Thyroid gland (tissue), 4 donors: ENCODE data around the gene TSC22D1. TPM values are rescaled to one million over a fixed set of nuclear protein-coding genes. Genes with fewer than 3 reads are reported as not detected.

Experiments used
- DNase-seq, 2 donors: peaks; one replicate each; pipeline ENCODE4 v3.0.0-alpha.2; 2019
- H3K27ac ChIP-seq, 3 donors: fragments of 200-600 bp; sonication (generic); 1 replicate in 2 of 3; 2 replicates in 1 of 3; pipeline ENCODE4 v1.5.1; 2016 to 2019; ENCODE audit warnings: mild to moderate bottlenecking in 1 of 3, moderate library complexity in 1 of 3
- H3K27me3 ChIP-seq: fragments of 200-600 bp; sonication (generic); one replicate; pipeline ENCODE4 v1.5.1; 2019
- H3K36me3 ChIP-seq, 2 donors: fragments of 200-600 bp; sonication (generic); one replicate each; pipeline ENCODE4 v1.5.1; 2016 to 2019
- H3K4me1 ChIP-seq, 2 donors: fragments of 200-600 bp; sonication (generic); one replicate each; pipeline ENCODE4 v1.5.1; 2017 to 2019
- H3K4me3 ChIP-seq, 3 donors: fragments of 200-600 bp; sonication (generic); replicated peaks in 1 of 3; 1 replicate in 2 of 3; 2 replicates in 1 of 3; pipeline ENCODE4 v1.5.1; 2016; ENCODE audit warnings: mild to moderate bottlenecking in 1 of 3
- H3K9me3 ChIP-seq: fragments of 200-600 bp; sonication (generic); one replicate; pipeline ENCODE4 v1.5.1; 2017
- POLR2A ChIP-seq, 2 donors: fragments of 450-650 bp; IDR thresholded peaks; one replicate each; pipeline ENCODE4 v1.6.1; 2017; ENCODE audit warnings: antibody characterized with exemption in 2 of 2, mild to moderate bottlenecking in 2 of 2, moderate library complexity in 1 of 2
- WGBS, 2 donors: methylation state at CpG; one replicate each; pipeline ENCODE4 v1.1.5; 2017; 5-methylcytosine and 5-hydroxymethylcytosine counted together
- intact Hi-C: fragments of 100-400 bp; cut with DNase I; formaldehyde crosslinking; loops from one replicate; pipeline ENCODE4 v1.15.1; 2023
- total RNA-seq, 4 donors: library from RNA; depleted of rRNA; stranded (reverse); fragments of >200 nt; gene quantifications; one replicate each; pipeline ENCODE4 v1.2.3, GENCODE V29; 2016
- TF ChIP-seq, protein P1 (sequence below), 6 experiments: fragments of 200-600 bp in 3 of 6; fragments of 450-650 bp in 3 of 6; sonication (generic) in 3 of 6; IDR thresholded peaks; one replicate each; pipeline ENCODE4 v1.5.1; 2016 to 2019; ENCODE audit warnings: antibody characterized with exemption in 6 of 6, mild to moderate bottlenecking in 2 of 6, inconsistent platforms in 1 of 6, moderate library complexity in 1 of 6

Gene TSC22D1
- total RNA-seq, 4 donors from 2014 or later, result 78.0 to 103 (median 90.5) TPM

DNA sequence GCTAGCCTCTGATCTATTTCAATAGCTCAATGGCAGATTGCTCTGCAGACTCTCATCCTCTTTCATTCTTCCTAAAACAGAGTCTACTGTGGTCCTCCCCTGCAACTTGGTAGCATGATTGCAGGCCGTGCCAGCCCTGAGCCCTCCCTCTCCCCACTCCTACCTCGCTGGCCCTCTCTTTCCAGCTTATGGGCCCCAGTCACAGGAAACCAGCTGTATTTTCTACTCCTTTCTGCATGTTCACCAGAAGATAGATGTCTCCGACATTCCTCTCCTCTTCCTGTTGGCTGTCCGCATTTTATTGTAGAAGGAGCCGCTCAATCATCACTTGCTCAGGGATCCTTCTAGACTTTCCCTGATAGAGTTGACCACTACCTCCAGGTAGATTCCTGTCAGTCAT lies 152.3 kb downstream of the TSC22D1 start:
- no peaks in the 10 kb centered on the region for H3K9me3 ChIP-seq
- H3K27ac ChIP-seq, result no peak overlapping the region
- DNase-seq, result no peak
- peaks cover 0 to 9% of the 10 kb centered on the region in 2 donors for H3K4me1 ChIP-seq
- no peaks in the 10 kb centered on the region for H3K27me3 ChIP-seq
- no peak for TF ChIP-seq POLR2A (IDR thresholded peaks at IDR 0.05)
- TF ChIP-seq, protein P1, sequence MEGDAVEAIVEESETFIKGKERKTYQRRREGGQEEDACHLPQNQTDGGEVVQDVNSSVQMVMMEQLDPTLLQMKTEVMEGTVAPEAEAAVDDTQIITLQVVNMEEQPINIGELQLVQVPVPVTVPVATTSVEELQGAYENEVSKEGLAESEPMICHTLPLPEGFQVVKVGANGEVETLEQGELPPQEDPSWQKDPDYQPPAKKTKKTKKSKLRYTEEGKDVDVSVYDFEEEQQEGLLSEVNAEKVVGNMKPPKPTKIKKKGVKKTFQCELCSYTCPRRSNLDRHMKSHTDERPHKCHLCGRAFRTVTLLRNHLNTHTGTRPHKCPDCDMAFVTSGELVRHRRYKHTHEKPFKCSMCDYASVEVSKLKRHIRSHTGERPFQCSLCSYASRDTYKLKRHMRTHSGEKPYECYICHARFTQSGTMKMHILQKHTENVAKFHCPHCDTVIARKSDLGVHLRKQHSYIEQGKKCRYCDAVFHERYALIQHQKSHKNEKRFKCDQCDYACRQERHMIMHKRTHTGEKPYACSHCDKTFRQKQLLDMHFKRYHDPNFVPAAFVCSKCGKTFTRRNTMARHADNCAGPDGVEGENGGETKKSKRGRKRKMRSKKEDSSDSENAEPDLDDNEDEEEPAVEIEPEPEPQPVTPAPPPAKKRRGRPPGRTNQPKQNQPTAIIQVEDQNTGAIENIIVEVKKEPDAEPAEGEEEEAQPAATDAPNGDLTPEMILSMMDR (IDR thresholded peaks at IDR 0.05), result no peak
- H3K36me3 ChIP-seq, result no peaks in the 10 kb centered on the region
- intact Hi-C loops, result loop anchor here (10.0 kb wide), 1 partner anchor 119 kb away; no protein-coding TSS in a partner anchor
- WGBS, 2 donors, result 92 to 97% methylated on average over 5 of the region's 5 CpGs
- no peak overlapping the region for H3K4me3 ChIP-seq

DNA sequence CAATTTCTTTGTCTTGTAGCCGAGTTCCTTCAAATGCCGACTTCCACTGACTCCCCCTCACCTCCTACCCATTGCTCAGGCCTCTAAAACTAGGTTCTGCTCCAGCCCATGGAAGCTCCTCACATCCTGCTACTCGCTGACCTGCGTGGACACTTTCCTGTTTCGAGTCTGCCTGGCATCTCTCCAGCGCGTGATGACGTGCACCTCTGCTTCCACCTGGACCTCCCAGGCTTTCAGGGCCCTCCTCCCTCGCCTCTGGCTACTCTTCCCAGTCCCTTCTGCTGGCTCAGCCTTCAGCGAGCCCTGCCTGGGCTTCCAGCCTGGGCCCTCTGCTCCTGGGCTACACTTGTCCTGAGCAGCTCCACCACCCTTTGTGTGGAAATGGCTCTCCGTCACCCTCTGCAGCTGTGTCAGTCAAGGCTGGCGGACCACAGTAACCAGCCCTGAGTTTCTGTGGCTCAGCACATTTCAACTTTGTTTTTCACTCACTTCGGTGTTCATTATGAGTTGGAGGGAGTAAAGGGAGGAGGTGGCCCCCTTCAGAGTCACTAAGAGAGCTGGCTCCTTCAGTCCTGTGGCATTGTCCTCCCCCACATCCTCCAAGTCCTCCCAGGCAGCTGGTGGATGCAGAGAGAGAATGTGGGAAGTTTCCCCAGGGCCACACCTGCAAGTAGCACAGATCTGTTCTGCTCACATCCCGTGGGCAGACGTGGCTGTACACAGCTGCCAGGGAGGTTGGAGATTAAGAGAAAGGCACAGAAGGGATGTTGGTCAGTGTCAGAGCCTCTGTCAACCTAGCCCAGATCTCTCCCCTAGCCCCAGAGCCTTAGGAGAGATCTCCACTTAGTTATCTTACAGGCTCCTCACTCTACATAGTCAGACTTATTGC lies 153.1 kb downstream of the TSC22D1 start:
- Histone ChIP-seq H3K4me3 (no peak overlapping the region), H3K27ac (no peak overlapping the region), H3K36me3 (no peaks in the 10 kb centered on the region), H3K27me3 (no peaks in the 10 kb centered on the region), H3K4me1 (peaks cover 0 to 12% of the 10 kb centered on the region in 2 donors), H3K9me3 (no peaks in the 10 kb centered on the region)
- no peak for DNase-seq
- WGBS, 2 donors, result 81 to 84% methylated on average over 13 to 15 of the region's 15 CpGs
- intact Hi-C loops, result loop anchor here (10.0 kb wide), 1 partner anchor 118 kb away; no protein-coding TSS in a partner anchor
- TF ChIP-seq, protein P1 (IDR thresholded peaks at IDR 0.05), result no peak
- no peak for TF ChIP-seq POLR2A (IDR thresholded peaks at IDR 0.05)

DNA sequence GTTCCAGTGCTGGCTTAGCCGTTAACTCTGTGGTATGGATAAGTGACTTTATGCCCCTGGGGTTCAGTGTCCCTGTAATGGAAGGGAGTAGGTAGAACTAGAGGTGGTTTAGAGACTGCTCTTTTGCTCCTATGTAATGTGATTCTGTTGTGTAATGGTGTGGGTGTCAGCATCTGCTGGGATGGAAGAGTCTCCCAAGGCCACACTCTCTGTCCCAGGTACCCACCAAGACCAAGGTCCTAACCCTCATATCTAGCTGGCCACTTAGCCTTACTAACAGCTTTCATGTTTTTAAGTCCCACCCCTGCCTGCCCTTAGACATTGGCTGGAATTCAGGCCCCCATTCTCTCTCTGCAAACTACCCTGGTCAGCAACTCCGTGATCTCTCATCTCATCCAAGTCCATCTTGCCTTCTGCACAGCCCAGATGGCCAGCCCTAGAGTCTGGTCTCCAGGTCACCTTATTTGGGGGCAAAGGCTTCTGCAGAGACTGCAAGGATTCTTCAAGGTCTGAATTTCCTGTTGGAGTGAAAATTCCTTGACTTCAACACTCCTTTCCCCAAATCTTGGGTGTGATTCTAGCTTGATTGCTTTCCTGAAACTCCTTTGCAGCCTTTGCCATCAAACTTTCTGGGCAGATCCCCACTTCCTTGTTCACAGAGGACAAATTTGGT lies 154.1 kb downstream of the TSC22D1 start:
- no peak overlapping the region for H3K4me3 ChIP-seq
- H3K4me1 ChIP-seq, result peaks cover 0 to 16% of the 10 kb centered on the region in 2 donors
- H3K9me3 ChIP-seq, result no peaks in the 10 kb centered on the region
- H3K27me3 ChIP-seq, result no peaks in the 10 kb centered on the region
- intact Hi-C loops, result loop anchor here (10.0 kb wide), 1 partner anchor 117 kb away; no protein-coding TSS in a partner anchor
- H3K36me3 ChIP-seq, result no peaks in the 10 kb centered on the region
- 95 to 96% methylated on average over 2 of the region's 2 CpGs for WGBS, 2 donors
- H3K27ac ChIP-seq, result no peak overlapping the region
- TF ChIP-seq POLR2A (IDR thresholded peaks at IDR 0.05), result no peak
- no peak for DNase-seq

DNA sequence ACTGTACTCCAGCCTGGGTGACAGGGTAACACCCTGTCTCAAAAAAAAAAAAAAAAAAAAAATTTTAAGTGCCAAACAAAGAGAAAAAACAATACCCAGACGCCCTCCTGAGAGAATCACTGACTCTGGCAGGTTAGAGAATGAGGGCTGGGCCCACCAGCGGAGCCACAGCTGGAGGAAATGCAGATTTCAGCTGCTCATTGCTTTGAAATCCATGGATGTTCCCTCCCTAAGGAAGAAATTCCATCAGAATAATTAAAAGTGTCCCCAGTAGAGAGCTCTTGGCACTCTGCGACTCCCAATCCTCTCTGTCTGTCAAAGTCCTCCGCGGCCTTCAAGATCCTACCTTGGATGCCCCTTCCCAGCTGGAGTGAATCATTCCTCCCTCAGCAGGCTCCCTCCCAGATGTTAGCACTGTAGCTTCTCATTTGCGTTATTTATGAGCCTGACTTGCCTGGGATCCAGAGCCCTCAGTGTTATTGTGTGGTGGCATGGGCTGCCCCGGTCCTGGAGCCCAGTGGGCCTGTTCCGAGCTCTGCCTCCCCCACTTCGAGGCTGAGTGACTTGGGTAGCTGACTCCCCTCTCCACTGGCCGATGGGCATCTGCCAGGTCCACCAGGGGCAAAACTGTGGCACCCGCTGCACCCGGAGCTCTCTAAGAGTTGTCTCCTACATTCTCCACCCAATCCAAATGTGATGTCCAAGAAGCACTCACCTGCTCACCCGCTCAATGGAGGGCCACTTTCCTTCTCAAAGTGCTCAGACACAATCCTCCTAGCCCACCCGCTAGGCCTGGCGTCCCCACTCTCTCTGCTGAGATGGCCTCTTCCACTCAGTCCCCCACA lies 155.5 kb downstream of the TSC22D1 start:
- TF ChIP-seq, protein P1 (IDR thresholded peaks at IDR 0.05), result no peak
- TF ChIP-seq POLR2A (IDR thresholded peaks at IDR 0.05), result no peak
- no peak for DNase-seq
- 87 to 89% methylated on average over 13 to 15 of the region's 15 CpGs for WGBS, 2 donors
- Histone ChIP-seq H3K4me1 (peaks cover 0 to 14% of the 10 kb centered on the region in 2 donors), H3K36me3 (no peaks in the 10 kb centered on the region), H3K4me3 (no peak overlapping the region), H3K9me3 (no peaks in the 10 kb centered on the region), H3K27ac (no peak overlapping the region), H3K27me3 (no peaks in the 10 kb centered on the region)
- intact Hi-C loops, result loop anchor here (10.0 kb wide), 1 partner anchor 116 kb away; no protein-coding TSS in a partner anchor

DNA sequence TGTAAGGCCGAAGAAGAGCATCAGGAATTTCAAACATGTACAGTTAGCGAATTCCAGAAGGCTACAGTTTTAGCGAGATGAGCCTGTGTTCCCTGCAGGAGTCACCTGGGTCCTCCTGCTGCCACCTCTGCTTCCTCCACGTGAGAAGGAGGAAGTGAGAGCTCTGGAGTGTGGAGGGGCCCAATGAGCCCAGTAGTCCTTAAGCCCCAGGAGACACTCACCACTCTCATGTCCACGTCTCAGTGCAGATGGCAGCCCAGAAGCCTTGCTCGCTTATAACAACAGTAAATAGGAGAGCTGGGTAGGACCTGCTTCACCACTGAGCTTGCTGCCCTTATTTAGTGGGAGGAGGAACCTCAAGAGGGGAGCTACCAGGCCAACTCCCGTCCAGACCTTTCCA lies 158.3 kb downstream of the TSC22D1 start:
- H3K27ac ChIP-seq, result no peak overlapping the region
- DNase-seq, result peak; percentile 40 to 41
- intact Hi-C loops, result no loop called here
- TF ChIP-seq, protein P1 (IDR thresholded peaks at IDR 0.05), result no peak
- no peak for TF ChIP-seq POLR2A (IDR thresholded peaks at IDR 0.05)
- 40 to 55% methylated on average over 7 of the region's 7 CpGs for WGBS, 2 donors
- H3K4me1 ChIP-seq, result peaks cover 0 to 7% of the 10 kb centered on the region in 2 donors
- no peaks in the 10 kb centered on the region for H3K27me3 ChIP-seq
- H3K36me3 ChIP-seq, result no peaks in the 10 kb centered on the region
- no peak overlapping the region for H3K4me3 ChIP-seq
- no peaks in the 10 kb centered on the region for H3K9me3 ChIP-seq
